Inflammatory macrophage treated with lipopolysaccharide for 4 hours (primary cell): Measurements from ENCODE around the gene ITGA11.
"Not testable (repeated sequence)": the region's sequence is repeated elsewhere in the genome, so short reads cannot be mapped to it uniquely, and the experiment has no call there.

Experiments
- DNase-seq: peaks from one replicate; pipeline ENCODE4 v3.0.0-alpha.2; 2020

Gene ITGA11

DNA sequence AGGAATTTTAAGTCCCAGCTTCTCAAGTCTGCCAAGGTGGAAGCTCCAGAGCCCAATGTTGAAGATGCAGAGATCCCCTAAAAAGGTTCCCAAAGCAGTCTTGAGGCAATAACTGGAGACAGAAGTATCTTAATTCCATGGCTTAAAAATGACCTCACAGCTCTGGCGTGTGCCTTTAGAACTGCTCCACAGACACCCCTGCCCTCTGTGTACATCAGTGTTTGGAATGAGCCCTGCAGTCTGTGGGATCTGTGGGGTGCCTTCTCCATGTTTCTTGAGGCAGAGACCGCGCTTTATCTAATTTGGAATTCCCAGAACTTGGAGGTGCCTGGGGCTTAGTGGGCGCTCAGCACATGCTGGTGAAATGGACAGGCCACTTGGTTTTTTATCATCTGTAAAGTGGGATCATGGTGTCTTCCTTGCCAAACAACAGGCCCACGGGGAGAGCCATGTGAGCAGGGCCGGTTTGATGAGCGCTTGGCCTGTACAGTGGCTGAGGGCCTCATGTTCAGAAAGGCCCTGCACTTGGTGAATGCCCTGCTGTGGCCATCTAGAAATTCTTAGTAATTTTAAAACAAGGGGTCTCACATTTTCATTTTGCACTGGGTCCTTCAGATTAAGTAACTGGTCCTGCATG lies 7.1 kb downstream of the ITGA11 start:
- DNase-seq, result no peak

DNA sequence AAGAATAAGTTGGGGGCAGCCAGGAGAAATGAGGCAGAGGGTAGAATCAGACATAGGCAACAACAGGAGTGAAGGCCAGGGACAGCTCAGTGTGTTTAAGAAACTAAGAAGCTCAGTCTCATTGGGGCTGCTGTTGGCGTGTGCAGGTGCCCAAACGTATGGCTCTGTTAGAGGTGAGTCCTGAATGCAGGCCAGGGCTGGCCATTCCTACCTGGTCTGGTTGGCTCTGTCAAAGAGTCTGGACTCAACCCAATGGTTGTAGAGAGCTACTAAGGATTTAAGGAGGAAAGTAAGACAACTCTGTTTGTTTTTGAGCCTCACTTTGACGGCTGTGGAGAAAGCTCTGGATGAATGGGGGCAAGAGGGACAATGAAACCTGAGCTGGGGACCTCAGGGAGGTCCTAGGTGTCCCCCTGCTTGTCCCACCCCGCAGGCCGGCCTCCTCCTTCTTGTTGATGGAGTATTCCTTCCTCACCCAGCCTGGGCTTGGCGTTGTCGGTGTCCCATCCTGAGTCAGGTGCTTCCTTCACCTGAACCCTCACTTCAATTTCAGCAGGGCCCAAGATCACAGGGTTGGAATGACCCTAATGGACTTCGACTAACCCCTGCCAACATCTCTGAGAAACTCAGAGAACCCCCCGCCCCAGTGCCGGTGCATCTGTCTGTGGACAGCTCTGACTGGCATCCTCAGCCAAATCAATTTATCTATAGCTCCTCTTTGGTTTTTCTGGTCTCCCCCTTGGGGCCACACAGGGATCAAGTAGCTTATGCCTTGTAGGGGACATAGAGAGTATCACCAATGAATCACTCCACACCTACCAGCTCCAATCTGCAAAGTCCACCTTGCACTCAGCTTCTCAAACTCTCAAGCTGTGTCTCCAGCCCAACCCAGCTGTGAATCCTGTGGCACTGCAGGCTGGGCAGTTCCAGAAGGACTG lies 8.3 kb downstream of the ITGA11 start:
- DNase-seq, result no peak

DNA sequence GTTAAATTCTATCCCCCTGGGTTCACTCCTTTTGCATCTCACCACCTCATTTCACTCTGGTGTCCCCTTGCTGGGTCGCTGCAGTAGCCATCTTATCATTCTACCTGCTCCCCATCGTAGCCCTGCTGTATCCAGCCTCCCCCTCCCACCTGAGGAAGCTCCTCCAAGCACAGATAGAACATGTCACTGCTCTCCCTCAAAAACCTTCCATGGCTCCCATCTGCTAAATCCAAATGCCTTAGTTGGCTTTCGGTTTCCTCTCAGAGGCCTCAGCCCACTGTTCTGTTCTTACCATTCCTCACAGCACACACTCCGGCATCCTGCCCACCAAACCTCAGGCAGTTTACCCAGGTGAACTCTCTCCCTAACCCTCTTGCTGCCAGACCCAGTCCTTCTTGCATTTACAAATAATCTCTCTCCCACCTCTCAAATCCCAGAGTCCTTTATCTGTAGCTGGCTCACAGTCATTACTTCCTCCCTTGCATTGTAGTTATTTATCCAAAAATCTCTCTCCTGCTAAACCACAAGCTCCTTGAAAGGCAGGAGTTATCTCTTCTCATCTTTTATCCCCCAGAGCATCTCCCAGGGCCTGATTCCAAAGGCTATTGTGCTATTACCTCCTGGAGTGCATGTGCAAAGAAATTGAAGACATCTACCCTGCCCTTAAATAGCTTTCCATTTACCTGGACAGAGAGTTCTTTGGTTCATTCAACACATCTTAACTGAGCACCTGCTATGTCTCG lies 9.4 kb downstream of the ITGA11 start:
- DNase-seq, result not testable (repeated sequence)

DNA sequence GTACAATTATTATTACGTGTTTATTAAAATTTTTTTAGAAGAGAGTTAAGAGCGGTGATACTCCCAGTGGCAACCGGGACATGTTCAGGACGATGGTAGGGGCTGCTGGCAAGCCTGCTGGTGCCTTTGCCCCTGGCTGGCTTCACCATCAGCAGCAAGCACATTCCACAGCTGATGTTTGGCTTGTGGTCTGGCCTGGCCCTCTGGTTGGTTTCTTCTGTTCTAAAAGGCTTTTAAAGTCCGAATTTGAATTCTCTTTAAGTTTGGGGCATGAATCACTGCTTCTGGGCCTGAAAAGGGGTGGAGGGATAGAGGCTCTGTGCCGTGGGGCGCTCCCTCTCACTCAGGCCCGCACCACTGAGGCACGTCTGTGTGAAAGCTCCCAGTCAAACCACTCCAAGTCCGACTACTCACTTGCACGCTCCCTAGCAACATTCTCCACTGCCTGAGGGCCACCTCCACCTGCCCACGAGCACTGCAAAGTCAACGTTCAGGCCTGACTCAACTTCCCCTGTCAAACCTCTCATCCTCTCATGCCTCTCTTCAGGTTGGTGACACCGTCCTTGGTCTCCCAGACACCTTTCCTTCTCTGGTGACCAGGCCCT lies 10.1 kb downstream of the ITGA11 start:
- DNase-seq, result no peak

GRCh38 chr15:68421115-68421551 lies 10.8 kb downstream of the ITGA11 start:
- no peak for DNase-seq

DNA sequence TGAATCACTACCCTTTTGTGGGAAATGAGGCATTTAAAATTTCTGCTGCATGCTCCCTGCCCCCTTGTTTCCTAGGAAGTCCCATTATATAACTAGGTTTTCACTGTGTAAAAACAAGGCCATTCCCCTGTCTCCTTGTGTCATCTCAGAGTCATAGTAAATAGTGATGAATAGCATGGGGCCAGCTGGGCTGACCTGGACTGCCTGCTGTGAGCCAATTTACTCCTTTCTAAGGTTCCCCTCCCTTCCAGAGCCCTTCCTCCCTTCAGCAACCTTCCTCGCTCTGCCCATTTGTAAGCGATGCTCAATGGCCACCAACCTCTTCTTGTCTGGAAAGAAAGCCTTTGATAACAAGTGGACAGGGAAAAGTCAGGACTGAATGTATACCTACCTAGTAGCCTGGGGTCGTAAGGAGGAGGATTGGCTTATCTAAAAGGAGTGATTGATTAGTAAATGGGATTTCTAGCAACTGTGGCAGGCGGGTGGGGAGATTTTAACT lies 11.7 kb downstream of the ITGA11 start:
- no peak for DNase-seq

DNA sequence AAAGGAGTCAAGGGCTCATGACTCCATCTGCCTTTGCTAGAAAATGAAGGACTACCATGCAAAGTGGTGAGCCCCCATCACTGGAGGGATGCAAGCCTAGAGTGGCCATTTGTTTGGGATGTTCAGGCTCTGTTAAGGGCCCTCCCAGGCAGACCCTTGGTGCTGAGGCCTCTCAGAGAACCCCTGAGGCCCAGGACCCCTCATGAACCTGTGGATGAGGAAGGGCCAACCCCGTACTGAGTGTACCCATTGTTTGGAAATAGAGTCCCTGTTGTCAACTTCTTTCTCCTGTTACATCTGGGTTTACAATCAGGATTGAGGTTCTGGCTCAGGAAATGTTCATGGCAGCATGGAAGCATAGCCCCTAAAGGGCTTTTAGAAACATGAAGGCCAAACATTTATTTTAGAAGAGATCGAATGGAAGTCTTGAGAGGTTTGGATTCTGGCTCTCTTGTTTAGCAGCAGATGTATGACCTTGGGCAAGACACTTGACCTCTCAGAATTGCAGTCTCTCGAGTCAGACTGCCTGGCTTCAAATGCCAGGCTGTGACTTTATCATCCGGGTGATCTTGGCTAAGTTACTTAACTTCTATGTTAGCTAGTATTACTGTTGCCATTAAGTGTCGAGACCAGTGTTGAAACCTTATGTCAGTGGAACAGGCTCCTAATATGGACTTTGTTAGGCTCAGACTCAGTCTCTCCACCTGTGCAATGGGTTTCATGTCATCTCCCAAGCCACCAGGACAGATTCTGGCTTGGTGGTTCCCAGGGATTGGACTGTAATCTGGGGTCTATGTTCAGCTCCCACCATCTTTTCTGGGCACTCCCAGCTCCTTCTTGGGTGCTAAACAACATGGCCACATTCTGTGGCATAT lies 12.4 kb downstream of the ITGA11 start:
- DNase-seq, result no peak

GRCh38 chr15:68418611-68419161 lies 13.3 kb downstream of the ITGA11 start:
- DNase-seq, result peak; percentile 12

GRCh38 chr15:68417897-68418296 lies 14.1 kb downstream of the ITGA11 start:
- DNase-seq, result no peak

DNA sequence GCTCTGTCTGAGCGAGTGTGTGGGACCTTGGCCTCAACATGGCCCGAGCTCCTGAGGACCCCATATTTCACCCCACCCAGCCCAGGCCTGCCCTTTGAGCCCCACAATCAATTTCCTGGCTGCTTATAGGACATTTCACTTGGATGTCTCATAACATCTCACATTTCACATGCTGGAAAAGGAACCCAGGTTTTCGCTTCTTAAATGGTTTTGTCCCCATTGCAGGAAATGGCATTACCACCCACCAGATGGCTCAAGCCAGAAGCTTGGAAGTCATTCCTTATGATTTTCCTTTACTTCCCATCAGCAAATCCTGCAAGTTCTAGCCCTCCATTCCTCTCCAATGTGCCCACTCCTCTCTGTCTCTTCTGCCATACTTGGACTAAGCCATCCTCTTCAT lies 14.9 kb downstream of the ITGA11 start:
- no peak for DNase-seq

DNA sequence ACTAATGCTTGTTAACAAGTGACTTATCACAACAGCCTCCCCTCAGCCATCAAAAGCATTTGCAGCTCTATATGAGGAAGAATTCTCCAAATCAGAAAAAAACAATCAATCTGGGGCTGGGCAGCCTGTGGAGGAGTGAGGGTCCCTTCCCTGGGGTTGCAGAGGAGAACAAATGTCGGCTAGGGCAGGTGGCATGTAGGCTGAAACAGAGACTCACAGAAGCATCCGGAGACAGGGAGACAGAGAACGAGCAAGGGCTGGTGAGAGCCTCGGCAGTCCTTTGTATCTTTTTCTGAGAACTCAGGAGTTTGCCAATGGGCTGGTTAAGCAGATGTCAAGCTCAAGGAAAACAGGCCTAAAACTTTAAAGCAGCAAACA lies 15.8 kb downstream of the ITGA11 start:
- DNase-seq, result no peak

- no peak for DNase-seq
Observed at GRCh38 chr15:68415501-68416157, 16.3 kb downstream of the ITGA11 start.

GRCh38 chr15:68415061-68415460 lies 16.9 kb downstream of the ITGA11 start:
- no peak for DNase-seq

DNA sequence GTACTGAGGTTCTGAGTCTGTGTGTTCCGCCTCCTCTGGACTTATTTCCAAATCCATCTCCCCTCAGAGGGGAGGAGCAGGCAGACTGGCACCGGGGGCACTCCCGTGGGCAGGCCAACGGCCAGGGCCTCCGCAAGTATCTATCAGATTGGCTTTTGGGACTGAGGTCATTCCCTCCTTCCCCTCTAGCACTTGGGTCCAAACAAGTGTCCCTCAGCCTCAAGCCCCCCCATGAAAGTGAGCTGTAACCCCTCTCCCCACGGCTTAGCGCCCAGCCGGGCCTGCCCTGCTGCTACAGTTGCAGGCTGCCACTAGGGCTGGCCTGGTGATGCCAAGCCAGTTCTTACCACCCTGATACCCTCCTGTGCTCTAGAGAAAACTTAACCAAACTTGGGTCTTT lies 17.4 kb downstream of the ITGA11 start:
- no peak for DNase-seq

DNA sequence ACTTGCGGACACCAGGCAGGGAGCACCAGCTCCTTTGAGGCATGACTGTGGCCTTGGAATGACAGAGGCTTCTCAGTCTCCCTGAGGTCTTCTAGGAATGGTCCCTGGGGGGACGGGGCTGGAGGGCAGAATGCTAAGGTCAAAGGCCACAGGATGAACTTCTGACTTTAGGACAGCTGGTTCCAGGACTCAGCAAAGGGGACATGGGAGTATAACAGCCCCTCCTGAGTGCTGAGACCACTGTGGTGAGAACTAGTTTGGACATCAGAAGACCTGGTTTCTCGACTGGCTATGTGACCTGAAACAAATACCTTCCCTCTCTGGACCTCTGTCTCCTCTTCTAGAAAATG lies 17.8 kb downstream of the ITGA11 start:
- DNase-seq, result no peak

- DNase-seq, result no peak
Observed at GRCh38 chr15:68413363-68414205, 18.4 kb downstream of the ITGA11 start.

DNA sequence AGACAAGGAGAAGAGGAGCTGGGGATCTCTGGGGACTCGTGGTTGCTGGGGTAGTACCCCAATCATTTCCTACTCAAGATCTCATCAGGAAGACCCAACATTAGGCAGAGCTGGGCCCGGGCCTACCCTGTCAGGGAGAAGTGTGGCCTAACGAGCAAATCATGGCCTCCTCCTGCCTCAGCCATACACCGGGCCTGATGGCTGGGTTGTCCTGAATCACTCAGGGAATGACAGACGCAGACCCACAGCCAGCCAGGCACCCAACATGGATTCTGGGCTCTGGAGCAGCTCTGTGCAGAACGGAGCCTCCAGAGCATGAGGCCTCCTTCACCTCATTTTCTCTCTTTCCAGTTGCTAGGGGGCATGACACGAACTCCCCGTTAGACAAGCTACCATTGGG lies 19.7 kb downstream of the ITGA11 start:
- DNase-seq, result no peak

DNA sequence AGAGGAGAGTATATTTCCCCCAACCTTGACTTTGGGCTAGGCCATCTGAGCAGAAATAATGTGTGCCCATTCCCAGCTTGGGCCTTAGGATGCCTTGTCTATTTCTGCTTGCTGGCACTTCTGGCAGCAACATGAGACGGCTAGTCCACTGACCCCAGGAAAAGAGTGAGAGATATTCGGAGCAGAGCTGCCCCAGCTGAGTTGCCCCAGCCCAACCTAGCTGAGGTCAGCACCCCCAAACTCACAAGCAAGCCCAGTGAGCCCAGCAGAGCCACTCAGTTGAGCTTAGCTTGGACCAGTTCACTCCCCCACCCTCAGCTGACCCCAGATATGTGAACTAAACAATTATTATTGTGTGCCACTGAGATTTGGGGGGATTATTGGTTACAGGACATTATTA lies 20.2 kb downstream of the ITGA11 start:
- DNase-seq, result no peak

DNA sequence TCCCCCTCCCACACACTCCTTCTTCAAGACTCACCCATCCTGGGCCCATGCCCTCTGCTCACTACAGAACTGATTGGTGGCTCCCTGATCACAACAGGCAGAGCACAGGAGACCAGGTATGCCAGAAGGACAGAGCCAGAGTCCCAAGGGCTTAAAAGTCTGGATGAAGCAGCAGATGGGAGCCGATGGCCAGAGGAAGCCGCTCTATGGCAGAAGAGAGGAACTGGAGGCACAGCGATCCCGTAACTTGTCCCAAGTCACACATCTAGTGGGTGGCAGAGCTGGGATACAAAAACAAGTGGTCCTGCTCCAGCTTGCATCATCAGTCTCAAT lies 20.7 kb downstream of the ITGA11 start:
- no peak for DNase-seq
